Mammary epithelial cell (primary cell): ENCODE data around the gene SEPTIN5.

Source experiments
- EZH2 ChIP-seq: IDR thresholded peaks from 2 replicates; pipeline ENCODE4 v1.6.1; 2012; ENCODE audit warnings: low read length, inconsistent platforms, borderline replicate concordance
- TF ChIP-seq, protein P1 (sequence below), 2 donors: IDR thresholded peaks in 1 of 2; conservative IDR thresholded peaks in 1 of 2; 2 replicates each; pipeline ENCODE4 v1.5.1; 2011 to 2012; ENCODE audit warnings: inconsistent platforms in 2 of 2, low read length in 2 of 2, mild to moderate bottlenecking in 2 of 2, control low read depth in 1 of 2, low read depth in 1 of 2; ENCODE audit not compliant: insufficient read depth in 1 of 2; ENCODE audit errors: extremely low read depth in 1 of 2

DNA sequence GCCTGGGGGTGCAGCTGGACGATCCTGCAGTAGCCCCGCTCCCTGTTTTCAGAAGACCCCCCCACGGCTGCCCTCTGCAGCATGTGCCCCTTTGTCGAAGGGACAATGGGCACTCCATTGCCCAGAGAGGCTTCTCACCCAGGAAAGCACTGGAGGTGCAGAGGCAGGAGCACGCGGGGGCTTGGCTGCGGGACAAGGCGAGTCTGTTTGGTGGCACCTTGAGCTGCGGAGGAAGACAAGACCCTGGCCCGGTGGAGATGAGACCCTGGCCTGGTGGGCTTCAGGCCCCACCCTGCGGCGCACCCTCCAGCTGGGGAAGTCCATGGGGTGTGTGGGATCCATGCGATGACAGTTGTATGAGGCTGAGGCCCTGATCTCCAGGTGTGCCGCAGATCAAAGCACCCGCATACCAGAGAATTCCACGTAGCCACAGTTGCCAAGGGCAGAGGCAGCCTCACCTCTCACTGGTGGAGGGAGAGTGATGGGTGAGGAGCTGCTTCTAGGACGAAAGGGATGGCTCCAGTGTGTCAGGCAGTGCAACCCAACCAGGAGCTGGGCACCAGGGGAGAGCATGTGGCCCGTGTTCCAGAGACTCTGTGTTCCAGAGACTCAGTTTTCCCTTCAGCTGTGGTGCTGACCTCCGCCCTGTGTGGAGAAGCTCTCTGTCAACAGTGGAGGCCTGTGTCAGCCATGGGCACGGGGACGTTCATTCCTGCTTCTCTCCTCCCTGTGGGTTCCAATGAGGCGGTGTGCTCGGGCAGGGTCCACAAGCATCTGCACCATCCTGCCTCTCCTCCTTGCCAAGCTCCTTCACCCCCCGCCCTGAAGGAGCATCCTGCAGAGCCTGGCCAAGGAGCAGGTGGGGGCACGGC, 56.3 kb downstream of the SEPTIN5 start:
- TF ChIP-seq EZH2: no peak
- TF ChIP-seq, protein P1, sequence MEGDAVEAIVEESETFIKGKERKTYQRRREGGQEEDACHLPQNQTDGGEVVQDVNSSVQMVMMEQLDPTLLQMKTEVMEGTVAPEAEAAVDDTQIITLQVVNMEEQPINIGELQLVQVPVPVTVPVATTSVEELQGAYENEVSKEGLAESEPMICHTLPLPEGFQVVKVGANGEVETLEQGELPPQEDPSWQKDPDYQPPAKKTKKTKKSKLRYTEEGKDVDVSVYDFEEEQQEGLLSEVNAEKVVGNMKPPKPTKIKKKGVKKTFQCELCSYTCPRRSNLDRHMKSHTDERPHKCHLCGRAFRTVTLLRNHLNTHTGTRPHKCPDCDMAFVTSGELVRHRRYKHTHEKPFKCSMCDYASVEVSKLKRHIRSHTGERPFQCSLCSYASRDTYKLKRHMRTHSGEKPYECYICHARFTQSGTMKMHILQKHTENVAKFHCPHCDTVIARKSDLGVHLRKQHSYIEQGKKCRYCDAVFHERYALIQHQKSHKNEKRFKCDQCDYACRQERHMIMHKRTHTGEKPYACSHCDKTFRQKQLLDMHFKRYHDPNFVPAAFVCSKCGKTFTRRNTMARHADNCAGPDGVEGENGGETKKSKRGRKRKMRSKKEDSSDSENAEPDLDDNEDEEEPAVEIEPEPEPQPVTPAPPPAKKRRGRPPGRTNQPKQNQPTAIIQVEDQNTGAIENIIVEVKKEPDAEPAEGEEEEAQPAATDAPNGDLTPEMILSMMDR (conservative IDR thresholded peaks at IDR 0.05 in 1 of 2, IDR thresholded peaks at IDR 0.05 in 1 of 2; ENCODE audit: extremely low read depth in 1 of 2, insufficient read depth in 1 of 2, low read depth in 1 of 2, low read length in 2 of 2): no peak
